ENCODE data around the gene PTCSC3. TPM values are rescaled to one million over a fixed set of nuclear protein-coding genes. Genes with fewer than 3 reads are reported as not detected.

Gene PTCSC3
- total RNA-seq, 2 donors from 2014 or later: not detected

- H3K4me3 ChIP-seq (ENCODE audit: low read length): no peak overlapping the region
- no peaks in the 10 kb centered on the region for H3K4me1 Mint-ChIP-seq
- H3K27me3 Mint-ChIP-seq (ENCODE audit: insufficient read depth): peaks cover 10% of the 10 kb centered on the region
- no peak overlapping the region for H3K27ac ChIP-seq (ENCODE audit: low read depth, low read length)
- no peak overlapping the region for H3K4me3 Mint-ChIP-seq
- no peaks in the 10 kb centered on the region for H3K9me3 Mint-ChIP-seq
- no peak for TF ChIP-seq CTCF (conservative IDR thresholded peaks at IDR 0.05)
- no peaks in the 10 kb centered on the region for H3K36me3 ChIP-seq (ENCODE audit: control insufficient read depth, insufficient read depth, low read length)
- H3K27me3 ChIP-seq (ENCODE audit: control insufficient read depth, insufficient read depth, low read length, poor library complexity, severe bottlenecking): no peaks in the 10 kb centered on the region
- H3K9me3 ChIP-seq (ENCODE audit: control insufficient read depth, low read length): no peaks in the 10 kb centered on the region
- DNase-seq: no peak
- H3K36me3 Mint-ChIP-seq (ENCODE audit: low read depth): no peaks in the 10 kb centered on the region
- H3K4me1 ChIP-seq (ENCODE audit: control insufficient read depth, insufficient read depth, low read length): no peaks in the 10 kb centered on the region
- no peak overlapping the region for H3K27ac Mint-ChIP-seq
- 89 to 100% methylated on average over 2 of the region's 2 CpGs for WGBS, 2 experiments (ENCODE audit: insufficient coverage in 1 of 2, insufficient read length in 1 of 2)
- H3K9ac ChIP-seq (ENCODE audit: extremely low read depth, low read length, poor library complexity, severe bottlenecking): no peak overlapping the region
These were observed 42.5 kb downstream of the PTCSC3 start for GRCh38 chr14:36134038-36134437.

GRCh38 chr14:36132826-36133225, 43.7 kb downstream of the PTCSC3 start:
- Histone ChIP-seq H3K9ac (ENCODE audit: extremely low read depth, low read length, poor library complexity, severe bottlenecking) (no peak overlapping the region), H3K27me3 (ENCODE audit: control insufficient read depth, insufficient read depth, low read length, poor library complexity, severe bottlenecking) (no peaks in the 10 kb centered on the region), H3K9me3 (ENCODE audit: control insufficient read depth, low read length) (peaks cover 2% of the 10 kb centered on the region), H3K36me3 (ENCODE audit: control insufficient read depth, insufficient read depth, low read length) (no peaks in the 10 kb centered on the region), H3K4me1 (ENCODE audit: control insufficient read depth, insufficient read depth, low read length) (no peaks in the 10 kb centered on the region), H3K27ac (ENCODE audit: low read depth, low read length) (no peak overlapping the region), H3K4me3 (ENCODE audit: low read length) (no peak overlapping the region)
- no peak for TF ChIP-seq CTCF (conservative IDR thresholded peaks at IDR 0.05)
- Mint-ChIP-seq H3K4me1 (no peaks in the 10 kb centered on the region), H3K9me3 (no peaks in the 10 kb centered on the region), H3K27me3 (ENCODE audit: insufficient read depth) (peaks cover 7% of the 10 kb centered on the region), H3K27ac (no peak overlapping the region), H3K36me3 (ENCODE audit: low read depth) (no peaks in the 10 kb centered on the region), H3K4me3 (no peak overlapping the region)
- DNase-seq: no peak
- 0% methylated on average over 1 of the region's 1 CpG; no CpG with 5 or more reads in 1 of the 2 experiments for WGBS, 2 experiments (ENCODE audit: insufficient coverage in 1 of 2, insufficient read length in 1 of 2)

GRCh38 chr14:36130186-36130585, 46.3 kb downstream of the PTCSC3 start:
- no peak for DNase-seq
- H3K27ac Mint-ChIP-seq: no peak overlapping the region
- whole genome bisulfite sequencing, 2 experiments (ENCODE audit: insufficient coverage in 1 of 2, insufficient read length in 1 of 2): 100% methylated on average over 1 of the region's 1 CpG; no CpG with 5 or more reads in 1 of the 2 experiments
- no peaks in the 10 kb centered on the region for H3K4me1 Mint-ChIP-seq
- peaks cover 10% of the 10 kb centered on the region for H3K9me3 ChIP-seq (ENCODE audit: control insufficient read depth, low read length)
- no peak overlapping the region for H3K4me3 Mint-ChIP-seq
- H3K36me3 Mint-ChIP-seq (ENCODE audit: low read depth): no peaks in the 10 kb centered on the region
- H3K9ac ChIP-seq (ENCODE audit: extremely low read depth, low read length, poor library complexity, severe bottlenecking): no peak overlapping the region
- peaks cover 3% of the 10 kb centered on the region for H3K9me3 Mint-ChIP-seq
- H3K4me3 ChIP-seq (ENCODE audit: low read length): no peak overlapping the region
- H3K36me3 ChIP-seq (ENCODE audit: control insufficient read depth, insufficient read depth, low read length): no peaks in the 10 kb centered on the region
- TF ChIP-seq CTCF (conservative IDR thresholded peaks at IDR 0.05): no peak
- H3K4me1 ChIP-seq (ENCODE audit: control insufficient read depth, insufficient read depth, low read length): no peaks in the 10 kb centered on the region
- H3K27me3 ChIP-seq (ENCODE audit: control insufficient read depth, insufficient read depth, low read length, poor library complexity, severe bottlenecking): no peaks in the 10 kb centered on the region
- peaks cover 7% of the 10 kb centered on the region for H3K27me3 Mint-ChIP-seq (ENCODE audit: insufficient read depth)
- H3K27ac ChIP-seq (ENCODE audit: low read depth, low read length): no peak overlapping the region

Data from endodermal cell (in vitro differentiated cells).